Measurements from ENCODE around the gene GRM4. TPM values are rescaled to one million over a fixed set of nuclear protein-coding genes. Genes with fewer than 3 reads are reported as not detected.
"Not testable (repeated sequence)": the region's sequence is repeated elsewhere in the genome, so short reads cannot be mapped to it uniquely, and the experiment has no call there.

The GRM4 gene
- total and polyA plus RNA-seq, 12 donors = not detected

GRCh38 chr6:34017106-34017805 lies 128.6 kb downstream of the GRM4 start:
- H3K4me1 ChIP-seq = no peaks in the 10 kb centered on the region
- H3K27me3 ChIP-seq = peaks cover 0 to 39% (median 24%) of the 10 kb centered on the region in 7 donors
- no peak for TF ChIP-seq CTCF (IDR thresholded peaks at IDR 0.05)
- no peak overlapping the region for H3K4me3 ChIP-seq
- no peak overlapping the region for H3K27ac ChIP-seq
- DNase-seq (no peak), ATAC-seq (no peak)
- WGBS, 2 donors = 92 to 95% methylated on average over 53 to 54 of the region's 54 CpGs
- H3K9me3 ChIP-seq = peaks cover 0 to 10% (median 0%) of the 10 kb centered on the region in 11 donors
- H3K36me3 ChIP-seq = no peaks in the 10 kb centered on the region
- intact Hi-C loops (cut with DNase I) = no loop called here

GRCh38 chr6:34016573-34016972 lies 129.3 kb downstream of the GRM4 start:
- intact Hi-C loops (cut with DNase I) = not testable (repeated sequence)

GRCh38 chr6:34015586-34015985 lies 130.3 kb downstream of the GRM4 start:
- WGBS, 2 donors = 62 to 66% methylated on average over 6 of the region's 6 CpGs

More at GRCh38 chr6:34016573-34016972, 129.3 kb downstream of the GRM4 start:
- not testable (repeated sequence) for ATAC-seq, H3K36me3 ChIP-seq, H3K4me1 ChIP-seq, H3K4me3 ChIP-seq, H3K27ac ChIP-seq, DNase-seq
- 93 to 95% methylated on average over 3 of the region's 3 CpGs for WGBS, 2 donors
- Histone ChIP-seq H3K27me3 (peaks cover 0 to 35% (median 27%) of the 10 kb centered on the region in 7 donors), H3K9me3 (peaks cover 0 to 10% (median 0%) of the 10 kb centered on the region in 11 donors)

DNA sequence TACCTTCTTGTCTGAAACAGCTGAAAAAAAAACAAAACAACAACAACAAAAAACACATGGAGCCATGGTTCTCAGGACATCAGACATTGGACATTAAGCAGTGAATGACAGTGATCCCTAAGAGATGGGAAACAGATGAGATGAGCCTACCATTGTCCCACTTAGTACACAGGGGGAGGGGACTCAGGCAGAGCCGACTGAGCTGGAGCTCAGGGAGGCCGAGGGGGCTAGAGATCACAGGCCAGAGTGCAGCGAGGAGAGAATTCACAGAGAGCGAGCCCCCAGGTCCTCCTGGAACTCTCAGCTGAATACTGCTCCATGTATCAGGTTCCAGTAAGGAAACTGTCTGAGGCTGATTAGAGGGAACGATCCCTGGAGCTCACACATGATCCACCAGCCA lies 134.6 kb downstream of the GRM4 start:
- no peak for ATAC-seq
- peaks cover 0 to 55% (median 27%) of the 10 kb centered on the region in 7 donors for H3K27me3 ChIP-seq

More at GRCh38 chr6:34015586-34015985, 130.3 kb downstream of the GRM4 start:
- H3K4me3 ChIP-seq = no peak overlapping the region
- H3K4me1 ChIP-seq = no peaks in the 10 kb centered on the region
- no peak for TF ChIP-seq CTCF (IDR thresholded peaks at IDR 0.05)
- no peak for ATAC-seq
- H3K9me3 ChIP-seq = peaks cover 0 to 10% (median 0%) of the 10 kb centered on the region in 11 donors
- H3K36me3 ChIP-seq = no peaks in the 10 kb centered on the region
- H3K27ac ChIP-seq = no peak overlapping the region
- DNase-seq = no peak
- intact Hi-C loops (cut with DNase I) = no loop called here
- H3K27me3 ChIP-seq = peaks cover 0 to 32% (median 24%) of the 10 kb centered on the region in 7 donors

More for the DNA sequence above, 134.6 kb downstream of the GRM4 start:
- intact Hi-C loops (cut with DNase I) = no loop called here
- TF ChIP-seq CTCF (IDR thresholded peaks at IDR 0.05) = no peak
- 25 to 30% methylated on average over 5 of the region's 5 CpGs for WGBS, 2 donors
- H3K36me3 ChIP-seq = no peaks in the 10 kb centered on the region
- H3K9me3 ChIP-seq = peaks cover 0 to 4% (median 0%) of the 10 kb centered on the region in 11 donors
- no peak overlapping the region for H3K4me3 ChIP-seq
- H3K27ac ChIP-seq = no peak overlapping the region
- no peak for DNase-seq
- no peaks in the 10 kb centered on the region for H3K4me1 ChIP-seq

Data from heart right ventricle (tissue), 16 donors.